NOMO-1 treated with dmso at 0.1 percent for 144 hours (cell line): ENCODE results near the gene TMUB1.

ENCODE experiments used
- DNase-seq: peaks from one replicate; lab custom pipeline; 2025; ENCODE audit not compliant: unreplicated experiment; lab: John Stamatoyannopoulos, UW

TMUB1 gene

GRCh38 chr7:151086802-151087244, 3.5 kb upstream of the TMUB1 start:
- no peak for DNase-seq

GRCh38 chr7:151085691-151086620, 2.7 kb upstream of the TMUB1 start, which contains the start of gene AGAP3:
Gene AGAP3 (plus strand): TSS chr7:151086475. CDS start chr7:151086742, 267 bp downstream.
- DNase-seq = no peak

GRCh38 chr7:151085329-151085690, 2.0 kb upstream of the TMUB1 start:
- no peak for DNase-seq

GRCh38 chr7:151083824-151084160, 499 bp upstream of the TMUB1 start:
- DNase-seq = no peak

- DNase-seq = no peak
Observed at GRCh38 chr7:151082141-151083070, 887 bp downstream of the TMUB1 start.

- no peak for DNase-seq
Observed at GRCh38 chr7:151081170-151082101, 1.9 kb downstream of the TMUB1 start.

- peak; percentile 63 for DNase-seq
Observed at GRCh38 chr7:151080522-151081169, 2.6 kb downstream of the TMUB1 start, which contains the start of gene FASTK. Gene FASTK (minus strand): TSS chr7:151080809. CDS start chr7:151080766, 43 bp downstream.

GRCh38 chr7:151080067-151080521, 3.2 kb downstream of the TMUB1 start:
- no peak for DNase-seq

- no peak for DNase-seq
Observed at GRCh38 chr7:151079199-151079910, 3.9 kb downstream of the TMUB1 start.

GRCh38 chr7:151078233-151079040, 4.9 kb downstream of the TMUB1 start:
- no peak for DNase-seq

- no peak for DNase-seq
Observed at GRCh38 chr7:151077705-151078232, 5.5 kb downstream of the TMUB1 start.

GRCh38 chr7:151076863-151077704, 6.2 kb downstream of the TMUB1 start:
- no peak for DNase-seq

- no peak for DNase-seq
Observed at GRCh38 chr7:151075978-151076426, 7.3 kb downstream of the TMUB1 start.

GRCh38 chr7:151075662-151075971, 7.7 kb downstream of the TMUB1 start:
- DNase-seq = no peak

GRCh38 chr7:151074817-151075661, 8.3 kb downstream of the TMUB1 start:
- DNase-seq = no peak

GRCh38 chr7:151073990-151074389, 9.3 kb downstream of the TMUB1 start:
- no peak for DNase-seq
